HepG2 (cell line): ENCODE data around the gene CDC6. TPM values are rescaled to one million over a fixed set of nuclear protein-coding genes. Genes with fewer than 3 reads are reported as not detected.

ENCODE experiments used
- ETV6 ChIP-seq: sonication (generic); formaldehyde crosslinking; conservative IDR thresholded peaks from 2 replicates; pipeline ENCODE4 v1.4.0; 2020; ENCODE audit warnings: missing genetic modification reagents
- GATAD1 ChIP-seq: IDR thresholded peaks from 2 replicates; pipeline ENCODE4 v1.6.1; 2016; ENCODE audit warnings: missing genetic modification reagents, missing compliant biosample characterization
- HIVEP1 ChIP-seq: sonication (generic); formaldehyde crosslinking; IDR thresholded peaks from 2 replicates; pipeline ENCODE4 v1.4.0; 2020; ENCODE audit warnings: mild to moderate bottlenecking, missing genetic modification reagents
- HOXA7 ChIP-seq: sonication (generic); formaldehyde crosslinking; IDR thresholded peaks from 2 replicates; pipeline ENCODE4 v1.8.1; 2022; ENCODE audit warnings: mild to moderate bottlenecking, missing genetic modification reagents, moderate library complexity
- ISL2 ChIP-seq: sonication (generic); formaldehyde crosslinking; IDR thresholded peaks from 2 replicates; pipeline ENCODE4 v1.5.0; 2020; ENCODE audit warnings: missing genetic modification reagents
- NR2C2 ChIP-seq: sonication (generic); formaldehyde crosslinking; IDR thresholded peaks from 2 replicates; pipeline ENCODE4 v1.4.0; 2020; ENCODE audit warnings: missing genetic modification reagents, mild to moderate bottlenecking, moderate library complexity, borderline replicate concordance
- SAP130 ChIP-seq: IDR thresholded peaks from 2 replicates; pipeline ENCODE4 v1.6.1; 2016; ENCODE audit warnings: low read depth
- SETDB1 ChIP-seq: sonication (generic); formaldehyde crosslinking; IDR thresholded peaks from 2 replicates; pipeline ENCODE4 v1.5.1; 2020; ENCODE audit warnings: missing genetic modification reagents, mild to moderate bottlenecking, borderline replicate concordance
- SMARCE1 ChIP-seq: fragments of 450-650 bp; IDR thresholded peaks from 2 replicates; pipeline ENCODE4 v1.6.1; 2017; ENCODE audit warnings: borderline replicate concordance
- SMC3 ChIP-seq: IDR thresholded peaks from 2 replicates; pipeline ENCODE4 v1.6.1; 2011; ENCODE audit warnings: low read length, improper control_type of control experiment
- SRF ChIP-seq: IDR thresholded peaks from 2 replicates; pipeline ENCODE4 v1.6.1; 2011; ENCODE audit warnings: mild to moderate bottlenecking, low read depth, low read length, moderate library complexity
- THYN1 ChIP-seq: sonication (generic); formaldehyde crosslinking; IDR thresholded peaks from 2 replicates; pipeline ENCODE4 v1.8.1; 2023; ENCODE audit warnings: low read depth, mild to moderate bottlenecking, moderate library complexity, missing genetic modification reagents, borderline replicate concordance
- ZNF12 ChIP-seq: sonication (generic); formaldehyde crosslinking; IDR thresholded peaks from 2 replicates; pipeline ENCODE4 v1.5.0; 2020; ENCODE audit warnings: missing genetic modification reagents
- ZNF451 ChIP-seq: sonication (generic); formaldehyde crosslinking; IDR thresholded peaks from 2 replicates; pipeline ENCODE4 v1.5.0; 2020; ENCODE audit warnings: mild to moderate bottlenecking, missing genetic modification reagents
- ZNF652 ChIP-seq: IDR thresholded peaks from 2 replicates; pipeline ENCODE4 v1.6.1; 2016; ENCODE audit warnings: low read depth, borderline replicate concordance
- ZNF660 ChIP-seq: sonication (generic); formaldehyde crosslinking; IDR thresholded peaks from 2 replicates; pipeline ENCODE4 v1.5.1; 2020; ENCODE audit warnings: mild to moderate bottlenecking, low read depth, missing genetic modification reagents, borderline replicate concordance
- ZSCAN5A ChIP-seq: sonication (generic); formaldehyde crosslinking; IDR thresholded peaks from 2 replicates; pipeline ENCODE4 v1.8.0; 2022; ENCODE audit warnings: mild to moderate bottlenecking, missing genetic modification reagents, borderline replicate concordance
- ZSCAN9 ChIP-seq: IDR thresholded peaks from 2 replicates; pipeline ENCODE4 v1.6.1; 2016; ENCODE audit warnings: borderline replicate concordance
- polyA plus RNA-seq, 8 experiments: library from polyadenylated mRNA; depleted of rRNA in 3 of 8; stranded (reverse) in 7 of 8; unstranded in 1 of 8; fragments of >200 nt; fragmentation: Illumina TruSeq in 4 of 8; extraction: Trizol in 4 of 8; gene quantifications; 2 replicates each; pipeline versions ENCODE4 v1.2.1 to v1.2.3, GENCODE V29; 2011 to 2016; ENCODE audit warnings: low read depth in 4 of 8, missing spikeins in 1 of 8, mixed read lengths in 1 of 8; ENCODE audit not compliant: insufficient read depth in 1 of 8
- total RNA-seq, 5 experiments: library from RNA; depleted of rRNA; stranded (reverse); fragments of >200 nt; fragmentation: Illumina TruSeq; extraction: Trizol; gene quantifications; 2 replicates each; pipeline ENCODE4 v1.2.3, GENCODE V29; 2016; ENCODE audit warnings: low read depth in 1 of 5
- TF ChIP-seq, protein P1 (sequence below): sonication (generic); formaldehyde crosslinking; IDR thresholded peaks from 2 replicates; pipeline ENCODE4 v1.4.0; 2020; ENCODE audit warnings: missing genetic modification reagents
- TF ChIP-seq, protein P2 (sequence below): IDR thresholded peaks from 2 replicates; pipeline ENCODE4 v1.6.1; 2016; ENCODE audit warnings: low read depth, missing genetic modification reagents, missing compliant biosample characterization
- TF ChIP-seq, protein P3 (sequence below): IDR thresholded peaks from 2 replicates; pipeline ENCODE4 v1.6.1; 2018; ENCODE audit warnings: missing genetic modification reagents

Gene CDC6
- total and polyA plus RNA-seq, 2 of the 13 experiments (the other 11 are each of a cell fraction or from before 2014, with no cell fraction given), result 17.4 to 114 TPM

- TF ChIP-seq ETV6 (CRISPR knock-in tag), result no peak
- no peak for TF ChIP-seq HOXA7 (CRISPR knock-in tag)
- TF ChIP-seq ISL2 (CRISPR knock-in tag), result peak; percentile 77
- TF ChIP-seq, protein P1, sequence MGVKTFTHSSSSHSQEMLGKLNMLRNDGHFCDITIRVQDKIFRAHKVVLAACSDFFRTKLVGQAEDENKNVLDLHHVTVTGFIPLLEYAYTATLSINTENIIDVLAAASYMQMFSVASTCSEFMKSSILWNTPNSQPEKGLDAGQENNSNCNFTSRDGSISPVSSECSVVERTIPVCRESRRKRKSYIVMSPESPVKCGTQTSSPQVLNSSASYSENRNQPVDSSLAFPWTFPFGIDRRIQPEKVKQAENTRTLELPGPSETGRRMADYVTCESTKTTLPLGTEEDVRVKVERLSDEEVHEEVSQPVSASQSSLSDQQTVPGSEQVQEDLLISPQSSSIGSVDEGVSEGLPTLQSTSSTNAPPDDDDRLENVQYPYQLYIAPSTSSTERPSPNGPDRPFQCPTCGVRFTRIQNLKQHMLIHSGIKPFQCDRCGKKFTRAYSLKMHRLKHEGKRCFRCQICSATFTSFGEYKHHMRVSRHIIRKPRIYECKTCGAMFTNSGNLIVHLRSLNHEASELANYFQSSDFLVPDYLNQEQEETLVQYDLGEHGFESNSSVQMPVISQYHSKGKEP (CRISPR knock-in tag), result no peak
- peak; percentile 50; the same call in 1 of the 2 replicates for TF ChIP-seq ZSCAN9 (CRISPR knock-in tag)
- no peak for TF ChIP-seq ZNF12 (CRISPR knock-in tag)
- TF ChIP-seq SAP130 (CRISPR knock-in tag), result peak; percentile 90
- TF ChIP-seq NR2C2 (CRISPR knock-in tag), result peak; percentile 21; the same call in 1 of the 2 replicates
- TF ChIP-seq ZNF660, result no peak
- TF ChIP-seq GATAD1, result 0 out of 2 replicates have a peak, but pooled peaks have one; percentile 44
- TF ChIP-seq ZNF451 (CRISPR knock-in tag), result no peak
- TF ChIP-seq, protein P2, sequence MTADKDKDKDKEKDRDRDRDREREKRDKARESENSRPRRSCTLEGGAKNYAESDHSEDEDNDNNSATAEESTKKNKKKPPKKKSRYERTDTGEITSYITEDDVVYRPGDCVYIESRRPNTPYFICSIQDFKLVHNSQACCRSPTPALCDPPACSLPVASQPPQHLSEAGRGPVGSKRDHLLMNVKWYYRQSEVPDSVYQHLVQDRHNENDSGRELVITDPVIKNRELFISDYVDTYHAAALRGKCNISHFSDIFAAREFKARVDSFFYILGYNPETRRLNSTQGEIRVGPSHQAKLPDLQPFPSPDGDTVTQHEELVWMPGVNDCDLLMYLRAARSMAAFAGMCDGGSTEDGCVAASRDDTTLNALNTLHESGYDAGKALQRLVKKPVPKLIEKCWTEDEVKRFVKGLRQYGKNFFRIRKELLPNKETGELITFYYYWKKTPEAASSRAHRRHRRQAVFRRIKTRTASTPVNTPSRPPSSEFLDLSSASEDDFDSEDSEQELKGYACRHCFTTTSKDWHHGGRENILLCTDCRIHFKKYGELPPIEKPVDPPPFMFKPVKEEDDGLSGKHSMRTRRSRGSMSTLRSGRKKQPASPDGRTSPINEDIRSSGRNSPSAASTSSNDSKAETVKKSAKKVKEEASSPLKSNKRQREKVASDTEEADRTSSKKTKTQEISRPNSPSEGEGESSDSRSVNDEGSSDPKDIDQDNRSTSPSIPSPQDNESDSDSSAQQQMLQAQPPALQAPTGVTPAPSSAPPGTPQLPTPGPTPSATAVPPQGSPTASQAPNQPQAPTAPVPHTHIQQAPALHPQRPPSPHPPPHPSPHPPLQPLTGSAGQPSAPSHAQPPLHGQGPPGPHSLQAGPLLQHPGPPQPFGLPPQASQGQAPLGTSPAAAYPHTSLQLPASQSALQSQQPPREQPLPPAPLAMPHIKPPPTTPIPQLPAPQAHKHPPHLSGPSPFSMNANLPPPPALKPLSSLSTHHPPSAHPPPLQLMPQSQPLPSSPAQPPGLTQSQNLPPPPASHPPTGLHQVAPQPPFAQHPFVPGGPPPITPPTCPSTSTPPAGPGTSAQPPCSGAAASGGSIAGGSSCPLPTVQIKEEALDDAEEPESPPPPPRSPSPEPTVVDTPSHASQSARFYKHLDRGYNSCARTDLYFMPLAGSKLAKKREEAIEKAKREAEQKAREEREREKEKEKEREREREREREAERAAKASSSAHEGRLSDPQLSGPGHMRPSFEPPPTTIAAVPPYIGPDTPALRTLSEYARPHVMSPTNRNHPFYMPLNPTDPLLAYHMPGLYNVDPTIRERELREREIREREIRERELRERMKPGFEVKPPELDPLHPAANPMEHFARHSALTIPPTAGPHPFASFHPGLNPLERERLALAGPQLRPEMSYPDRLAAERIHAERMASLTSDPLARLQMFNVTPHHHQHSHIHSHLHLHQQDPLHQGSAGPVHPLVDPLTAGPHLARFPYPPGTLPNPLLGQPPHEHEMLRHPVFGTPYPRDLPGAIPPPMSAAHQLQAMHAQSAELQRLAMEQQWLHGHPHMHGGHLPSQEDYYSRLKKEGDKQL (CRISPR knock-in tag), result 0 out of 2 replicates have a peak, but pooled peaks have one; percentile 45
- peak; percentile 36; the same call in 1 of the 2 replicates for TF ChIP-seq HIVEP1 (CRISPR knock-in tag)
- no peak for TF ChIP-seq SMARCE1
- peak; percentile 98 for TF ChIP-seq ZNF652 (CRISPR knock-in tag)
- no peak for TF ChIP-seq THYN1 (CRISPR knock-in tag)
- no peak for TF ChIP-seq SRF
- TF ChIP-seq SETDB1 (CRISPR knock-in tag), result no peak
- TF ChIP-seq ZSCAN5A (CRISPR knock-in tag), result no peak
- TF ChIP-seq SMC3, result no peak
- TF ChIP-seq, protein P3, sequence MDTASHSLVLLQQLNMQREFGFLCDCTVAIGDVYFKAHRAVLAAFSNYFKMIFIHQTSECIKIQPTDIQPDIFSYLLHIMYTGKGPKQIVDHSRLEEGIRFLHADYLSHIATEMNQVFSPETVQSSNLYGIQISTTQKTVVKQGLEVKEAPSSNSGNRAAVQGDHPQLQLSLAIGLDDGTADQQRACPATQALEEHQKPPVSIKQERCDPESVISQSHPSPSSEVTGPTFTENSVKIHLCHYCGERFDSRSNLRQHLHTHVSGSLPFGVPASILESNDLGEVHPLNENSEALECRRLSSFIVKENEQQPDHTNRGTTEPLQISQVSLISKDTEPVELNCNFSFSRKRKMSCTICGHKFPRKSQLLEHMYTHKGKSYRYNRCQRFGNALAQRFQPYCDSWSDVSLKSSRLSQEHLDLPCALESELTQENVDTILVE, result peak; percentile 57; the same call in 1 of the 2 replicates
These were observed 29.1 kb downstream of the CDC6 start (continued) for GRCh38 chr17:40316571-40317344.
